Measurements from ENCODE around the gene RHBDL1. TPM values are rescaled to one million over a fixed set of nuclear protein-coding genes. Genes with fewer than 3 reads are reported as not detected.

RHBDL1 gene
- total and polyA plus RNA-seq, 10 of the 15 experiments (the other 5 are each of a cell fraction or from before 2014, with no cell fraction given) = 0.04 to 1.3 (median 0.65) TPM; not detected in 5

- ChIA-PET SMC1A (ENCODE audit: uncharacterized antibody, unreplicated experiment) (no interaction called here), CTCF (no interaction called here), POLR2A (no interaction called here), RAD21 (ENCODE audit: unreplicated experiment) (no interaction called here)
- TSS peak; percentile 79 for BruUV-seq (replicated peaks)
- Histone ChIP-seq H3K9me3 (replicated peaks; ENCODE audit: control insufficient read depth, insufficient read depth, low read length) (no peaks in the 10 kb centered on the region), H3K4me1 (ENCODE audit: control insufficient read depth, insufficient read depth, low read length) (peaks cover 15% of the 10 kb centered on the region), H4K20me1 (ENCODE audit: control insufficient read depth, insufficient read depth) (peaks cover 6% of the 10 kb centered on the region; the same call in 1 of the 2 replicates), H3K27ac (ENCODE audit: control insufficient read depth, insufficient read depth) (no peak overlapping the region), H3K4me2 (ENCODE audit: control insufficient read depth, insufficient read depth) (peak overlapping the region; percentile 90), H3K27me3 (replicated peaks in 1 of 2; ENCODE audit: control insufficient read depth in 2 of 2, insufficient read depth in 2 of 2, low read length in 1 of 2) (no peaks in the 10 kb centered on the region), H2AFZ (ENCODE audit: control insufficient read depth, low read depth, low read length) (no peak overlapping the region), H3K36me3 (ENCODE audit: control insufficient read depth in 2 of 2, insufficient read depth in 2 of 2, low read length in 1 of 2) (peaks cover 6 to 14% of the 10 kb centered on the region in 2 experiments; a peak in 2 of 4 replicates), H3K9ac (ENCODE audit: control insufficient read depth, insufficient read depth, low read length) (no peak overlapping the region), H3K79me2 (ENCODE audit: control insufficient read depth, insufficient read depth, low read length) (peaks cover 24% of the 10 kb centered on the region), H3K4me3 (peak overlapping the region; percentile 67)
- intact Hi-C loops (cut with micrococcal nuclease; ENCODE audit: unreplicated experiment) (loop anchor here (5.0 kb wide), 1 partner anchor 45 kb away; the partner anchor contains the start of gene METTL26), in situ Hi-C loops (cut with MboI) (no loop called here)
- TF ChIP-seq IRF3 (IDR thresholded peaks at IDR 0.05) = no peak
- no peak for TF ChIP-seq CBX3 (IDR thresholded peaks at IDR 0.05; ENCODE audit: borderline replicate concordance, low read depth)
- no peak for TF ChIP-seq KAT2A (conservative IDR thresholded peaks at IDR 0.05; ENCODE audit: control insufficient read depth, low read depth, low read length)
- FAIRE-seq = no peak
- DNase-seq (ENCODE audit: low read depth, low spot score) = no peak
- no peak for ATAC-seq
- 90% methylated on average over 35 of the region's 36 CpGs for WGBS (ENCODE audit: insufficient coverage, insufficient replicate concordance, low lambda C conversion rate, missing lambda C conversion rate)
Observed at GRCh38 chr16:682493-683395, 7.3 kb downstream of the RHBDL1 start.
